ENCODE results near the gene ZNF516. TPM values are rescaled to one million over a fixed set of nuclear protein-coding genes. Genes with fewer than 3 reads are reported as not detected.
A peak's percentile ranks its signal among the peaks of the same experiment; 100 is the strongest.

The ZNF516 gene
- polyA plus RNA-seq, 2 of the 4 experiments (the other 2 are of a cell fraction), result 3.9 to 4.9 TPM

DNA sequence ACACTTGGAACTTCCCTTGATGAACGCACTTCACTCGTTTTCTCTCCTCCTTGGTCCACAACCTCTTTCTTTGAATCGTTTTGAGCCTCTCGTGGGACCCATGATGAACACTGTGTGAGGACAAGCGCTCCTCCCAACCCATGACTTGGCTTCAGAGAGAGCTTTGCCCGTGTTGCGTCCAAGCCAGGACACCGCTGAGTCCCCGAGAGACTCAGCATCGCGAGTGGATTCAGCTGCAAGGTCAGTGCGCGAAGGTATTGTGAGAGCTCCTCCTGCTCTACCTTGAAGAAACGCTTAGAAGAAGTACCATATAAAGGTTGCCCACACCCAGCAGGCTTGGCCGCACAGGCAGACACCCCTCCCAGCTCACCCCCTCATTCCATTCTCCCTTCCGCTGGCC, 58.7 kb downstream of the ZNF516 start (continued):
- TF ChIP-seq CBX2 (IDR thresholded peaks at IDR 0.05; ENCODE audit: borderline replicate concordance, low read depth), result no peak

DNA sequence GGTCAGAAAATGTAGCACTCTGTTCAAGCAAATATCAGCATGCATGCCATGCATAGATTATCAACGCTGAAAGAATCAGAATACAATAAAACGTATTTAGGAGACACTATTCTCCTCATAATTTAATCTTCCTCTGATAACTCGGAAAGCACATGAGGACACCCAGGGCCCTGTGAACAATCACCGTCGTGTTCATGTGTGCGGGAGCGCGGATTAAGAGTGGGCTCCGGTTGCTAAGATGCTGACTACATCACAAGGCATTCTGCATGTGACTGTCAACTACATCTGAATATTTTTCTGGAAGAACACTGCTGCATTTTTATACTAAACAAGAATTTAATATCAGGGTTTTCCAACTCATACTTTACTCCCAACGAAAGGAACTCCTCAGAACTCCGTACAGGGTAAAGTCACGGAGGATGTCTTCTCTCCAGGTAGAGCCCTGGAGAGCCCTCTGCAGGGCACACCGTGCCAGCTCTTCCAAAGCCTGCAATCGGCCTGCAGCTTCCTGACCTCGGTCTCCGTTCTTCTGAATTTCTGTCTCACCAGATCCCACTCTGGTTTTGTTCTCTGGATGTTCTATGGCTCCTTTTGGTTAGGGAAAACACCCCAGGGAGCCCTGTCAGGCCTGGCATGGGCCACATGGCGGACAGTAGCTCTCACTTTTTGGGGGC, 59.6 kb downstream of the ZNF516 start:
- no peak for FAIRE-seq
- ATAC-seq, result peak in 1 of 2 experiments; percentile 33; a peak in 1 of 6 replicates
- Histone ChIP-seq H3K9me3 (no peaks in the 10 kb centered on the region), H3K4me1 (no peaks in the 10 kb centered on the region), H3K4me3 (no peak overlapping the region), H3K27ac (no peak overlapping the region), H3K4me2 (no peak overlapping the region)
- TF ChIP-seq CEBPB (IDR thresholded peaks at IDR 0.05), result no peak
- TF ChIP-seq, protein P1, sequence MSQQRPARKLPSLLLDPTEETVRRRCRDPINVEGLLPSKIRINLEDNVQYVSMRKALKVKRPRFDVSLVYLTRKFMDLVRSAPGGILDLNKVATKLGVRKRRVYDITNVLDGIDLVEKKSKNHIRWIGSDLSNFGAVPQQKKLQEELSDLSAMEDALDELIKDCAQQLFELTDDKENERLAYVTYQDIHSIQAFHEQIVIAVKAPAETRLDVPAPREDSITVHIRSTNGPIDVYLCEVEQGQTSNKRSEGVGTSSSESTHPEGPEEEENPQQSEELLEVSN (IDR thresholded peaks at IDR 0.05; ENCODE audit: borderline replicate concordance, low read depth), result no peak
- TF ChIP-seq, protein P2, sequence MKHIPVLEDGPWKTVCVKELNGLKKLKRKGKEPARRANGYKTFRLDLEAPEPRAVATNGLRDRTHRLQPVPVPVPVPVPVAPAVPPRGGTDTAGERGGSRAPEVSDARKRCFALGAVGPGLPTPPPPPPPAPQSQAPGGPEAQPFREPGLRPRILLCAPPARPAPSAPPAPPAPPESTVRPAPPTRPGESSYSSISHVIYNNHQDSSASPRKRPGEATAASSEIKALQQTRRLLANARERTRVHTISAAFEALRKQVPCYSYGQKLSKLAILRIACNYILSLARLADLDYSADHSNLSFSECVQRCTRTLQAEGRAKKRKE (CRISPR knock-in tag; IDR thresholded peaks at IDR 0.05; ENCODE audit: low read depth), result no peak
- TF ChIP-seq MAZ (IDR thresholded peaks at IDR 0.05; ENCODE audit: borderline replicate concordance, low read depth, low read length), result no peak
- TF ChIP-seq, protein P3, sequence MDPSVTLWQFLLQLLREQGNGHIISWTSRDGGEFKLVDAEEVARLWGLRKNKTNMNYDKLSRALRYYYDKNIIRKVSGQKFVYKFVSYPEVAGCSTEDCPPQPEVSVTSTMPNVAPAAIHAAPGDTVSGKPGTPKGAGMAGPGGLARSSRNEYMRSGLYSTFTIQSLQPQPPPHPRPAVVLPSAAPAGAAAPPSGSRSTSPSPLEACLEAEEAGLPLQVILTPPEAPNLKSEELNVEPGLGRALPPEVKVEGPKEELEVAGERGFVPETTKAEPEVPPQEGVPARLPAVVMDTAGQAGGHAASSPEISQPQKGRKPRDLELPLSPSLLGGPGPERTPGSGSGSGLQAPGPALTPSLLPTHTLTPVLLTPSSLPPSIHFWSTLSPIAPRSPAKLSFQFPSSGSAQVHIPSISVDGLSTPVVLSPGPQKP (IDR thresholded peaks at IDR 0.05; ENCODE audit: low read depth, low read length), result no peak
- no peak for TF ChIP-seq ZSCAN20 (CRISPR knock-in tag; IDR thresholded peaks at IDR 0.05)
- TF ChIP-seq, protein P4, sequence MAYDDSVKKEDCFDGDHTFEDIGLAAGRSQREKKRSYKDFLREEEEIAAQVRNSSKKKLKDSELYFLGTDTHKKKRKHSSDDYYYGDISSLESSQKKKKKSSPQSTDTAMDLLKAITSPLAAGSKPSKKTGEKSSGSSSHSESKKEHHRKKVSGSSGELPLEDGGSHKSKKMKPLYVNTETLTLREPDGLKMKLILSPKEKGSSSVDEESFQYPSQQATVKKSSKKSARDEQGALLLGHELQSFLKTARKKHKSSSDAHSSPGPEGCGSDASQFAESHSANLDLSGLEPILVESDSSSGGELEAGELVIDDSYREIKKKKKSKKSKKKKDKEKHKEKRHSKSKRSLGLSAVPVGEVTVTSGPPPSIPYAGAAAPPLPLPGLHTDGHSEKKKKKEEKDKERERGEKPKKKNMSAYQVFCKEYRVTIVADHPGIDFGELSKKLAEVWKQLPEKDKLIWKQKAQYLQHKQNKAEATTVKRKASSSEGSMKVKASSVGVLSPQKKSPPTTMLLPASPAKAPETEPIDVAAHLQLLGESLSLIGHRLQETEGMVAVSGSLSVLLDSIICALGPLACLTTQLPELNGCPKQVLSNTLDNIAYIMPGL (CRISPR knock-in tag; IDR thresholded peaks at IDR 0.05; ENCODE audit: borderline replicate concordance), result no peak
- no peak for TF ChIP-seq KDM5A (IDR thresholded peaks at IDR 0.05)
- TF ChIP-seq POLR2A (IDR thresholded peaks at IDR 0.05; ENCODE audit: low read length), result no peak
- no peak for TF ChIP-seq CBX2 (IDR thresholded peaks at IDR 0.05; ENCODE audit: borderline replicate concordance, low read depth)
- no peak for TF ChIP-seq FOXS1 (CRISPR knock-in tag; IDR thresholded peaks at IDR 0.05)
- TF ChIP-seq GATA3 (IDR thresholded peaks at IDR 0.05; ENCODE audit: borderline replicate concordance), result no peak
- no peak for TF ChIP-seq HOXB13 (CRISPR knock-in tag; IDR thresholded peaks at IDR 0.05; ENCODE audit: low read depth)
- no peak for TF ChIP-seq CHD4 (IDR thresholded peaks at IDR 0.05; ENCODE audit: borderline replicate concordance)
- TF ChIP-seq HDAC2 (IDR thresholded peaks at IDR 0.05), result no peak
- TF ChIP-seq JUNB (IDR thresholded peaks at IDR 0.05), result no peak
- no peak for TF ChIP-seq NPAS2 (CRISPR knock-in tag; IDR thresholded peaks at IDR 0.05; ENCODE audit: borderline replicate concordance)
- POLR2A ChIA-PET, result no interaction called here
- no peak for DNase-seq (ENCODE audit: low read depth in 1 of 2, low spot score in 1 of 2)
- 86% methylated on average over 17 of the region's 17 CpGs for WGBS (ENCODE audit: missing lambda C conversion rate)
- CTCF ChIA-PET, result interaction anchor here (1.5 kb wide), 1 partner anchor 11 kb away, joined by 3 read pairs; no protein-coding TSS in a partner anchor

DNA sequence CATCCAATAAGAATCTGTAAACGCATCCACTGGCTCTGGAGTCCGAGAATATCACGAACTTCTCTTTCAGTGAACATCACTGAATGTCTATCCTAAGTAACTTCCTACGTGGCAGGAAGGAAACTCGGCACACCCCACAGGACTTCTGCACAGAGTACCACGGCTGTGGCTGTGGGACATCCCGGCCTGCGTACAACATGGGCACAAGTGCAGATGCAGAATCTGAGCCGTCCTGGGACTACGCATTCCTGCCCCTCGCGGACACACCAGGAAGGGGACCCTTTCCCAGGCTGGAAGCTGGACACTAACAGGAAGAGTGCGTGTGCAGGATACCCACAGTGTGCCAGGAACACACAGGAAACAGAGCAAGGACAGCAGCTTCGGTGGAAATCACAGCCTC, 60.6 kb downstream of the ZNF516 start:
- DNase-seq (ENCODE audit: low read depth in 1 of 2, low spot score in 1 of 2) (no peak), FAIRE-seq (no peak), ATAC-seq (no peak)
- Histone ChIP-seq H3K27ac (no peak overlapping the region), H3K4me3 (no peak overlapping the region), H3K9me3 (no peaks in the 10 kb centered on the region), H3K4me2 (no peak overlapping the region), H3K4me1 (no peaks in the 10 kb centered on the region)
- CTCF ChIA-PET, result interaction anchor here (1.5 kb wide), 1 partner anchor 12 kb away, joined by 3 read pairs; no protein-coding TSS in a partner anchor
- 89% methylated on average over 8 of the region's 14 CpGs for WGBS (ENCODE audit: missing lambda C conversion rate)
- POLR2A ChIA-PET, result no interaction called here
- TF ChIP-seq CBX2 (IDR thresholded peaks at IDR 0.05; ENCODE audit: borderline replicate concordance, low read depth) (no peak), FOSL2 (IDR thresholded peaks at IDR 0.05) (no peak), FOSL2 (CRISPR knock-in tag; IDR thresholded peaks at IDR 0.05) (no peak), CEBPB (IDR thresholded peaks at IDR 0.05) (no peak), TP53 (CRISPR knock-in tag; IDR thresholded peaks at IDR 0.05) (no peak), MAZ (IDR thresholded peaks at IDR 0.05; ENCODE audit: borderline replicate concordance, low read depth, low read length) (no peak), ESRRA (IDR thresholded peaks at IDR 0.05; ENCODE audit: borderline replicate concordance, low read length) (no peak), SREBF2 (IDR thresholded peaks at IDR 0.05) (no peak), EP300 (IDR thresholded peaks at IDR 0.05) (no peak), HOXA7 (CRISPR knock-in tag; IDR thresholded peaks at IDR 0.05) (no peak)
- TF ChIP-seq, protein P5, sequence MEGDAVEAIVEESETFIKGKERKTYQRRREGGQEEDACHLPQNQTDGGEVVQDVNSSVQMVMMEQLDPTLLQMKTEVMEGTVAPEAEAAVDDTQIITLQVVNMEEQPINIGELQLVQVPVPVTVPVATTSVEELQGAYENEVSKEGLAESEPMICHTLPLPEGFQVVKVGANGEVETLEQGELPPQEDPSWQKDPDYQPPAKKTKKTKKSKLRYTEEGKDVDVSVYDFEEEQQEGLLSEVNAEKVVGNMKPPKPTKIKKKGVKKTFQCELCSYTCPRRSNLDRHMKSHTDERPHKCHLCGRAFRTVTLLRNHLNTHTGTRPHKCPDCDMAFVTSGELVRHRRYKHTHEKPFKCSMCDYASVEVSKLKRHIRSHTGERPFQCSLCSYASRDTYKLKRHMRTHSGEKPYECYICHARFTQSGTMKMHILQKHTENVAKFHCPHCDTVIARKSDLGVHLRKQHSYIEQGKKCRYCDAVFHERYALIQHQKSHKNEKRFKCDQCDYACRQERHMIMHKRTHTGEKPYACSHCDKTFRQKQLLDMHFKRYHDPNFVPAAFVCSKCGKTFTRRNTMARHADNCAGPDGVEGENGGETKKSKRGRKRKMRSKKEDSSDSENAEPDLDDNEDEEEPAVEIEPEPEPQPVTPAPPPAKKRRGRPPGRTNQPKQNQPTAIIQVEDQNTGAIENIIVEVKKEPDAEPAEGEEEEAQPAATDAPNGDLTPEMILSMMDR (IDR thresholded peaks at IDR 0.05), result no peak
- TF ChIP-seq, protein P3 (IDR thresholded peaks at IDR 0.05; ENCODE audit: low read depth, low read length), result no peak
- TF ChIP-seq, protein P4 (CRISPR knock-in tag; IDR thresholded peaks at IDR 0.05; ENCODE audit: borderline replicate concordance), result no peak

Data from A549 (cell line).